Effector memory CD8-positive, alpha-beta T cell (primary cell): ENCODE results near the gene TMEM154.
A peak's percentile ranks its signal among the peaks of the same experiment; 100 is the strongest.

Source experiments
- ATAC-seq: fragments of 150-1000 bp; cut with Tn5 transposase; replicated peaks from 2 replicates; pipeline ENCODE4 v1.10.0; 2021; ENCODE audit warnings: mild to moderate bottlenecking, moderate library complexity
- DNase-seq, 3 experiments: peaks; one replicate each; pipeline ENCODE4 v3.0.0; 2021
- H3K27ac Mint-ChIP-seq, 2 donors: one replicate each; pipeline ENCODE4 v1.8.0; 2022; ENCODE audit warnings: mild to moderate bottlenecking in 2 of 2, mixed read lengths in 2 of 2, moderate library complexity in 2 of 2
- H3K27me3 Mint-ChIP-seq, 2 donors: one replicate each; pipeline ENCODE4 v1.8.0; 2022; ENCODE audit warnings: mixed read lengths in 2 of 2
- H3K36me3 Mint-ChIP-seq: one replicate; pipeline ENCODE4 v1.8.0; 2022; ENCODE audit warnings: mild to moderate bottlenecking, moderate library complexity, mixed read lengths; ENCODE audit not compliant: insufficient read depth
- H3K4me1 Mint-ChIP-seq, 2 donors: one replicate each; pipeline ENCODE4 v1.8.0; 2022; ENCODE audit warnings: low read depth in 2 of 2, mixed read lengths in 2 of 2
- H3K4me3 Mint-ChIP-seq, 2 donors: one replicate each; pipeline ENCODE4 v1.8.0; 2022; ENCODE audit warnings: mild to moderate bottlenecking in 2 of 2, mixed read lengths in 2 of 2, moderate library complexity in 2 of 2
- H3K9me3 Mint-ChIP-seq, 2 donors: one replicate each; pipeline ENCODE4 v1.8.0; 2022; ENCODE audit warnings: mixed read lengths in 2 of 2

TMEM154 gene

GRCh38 chr4:152599636-152600035, 80.2 kb downstream of the TMEM154 start:
- no peak overlapping the region for H3K27ac Mint-ChIP-seq
- no peaks in the 10 kb centered on the region for H3K36me3 Mint-ChIP-seq
- no peak for ATAC-seq
- no peaks in the 10 kb centered on the region for H3K4me1 Mint-ChIP-seq
- DNase-seq, result no peak
- no peaks in the 10 kb centered on the region for H3K27me3 Mint-ChIP-seq
- no peaks in the 10 kb centered on the region for H3K9me3 Mint-ChIP-seq
- H3K4me3 Mint-ChIP-seq, result no peak overlapping the region

GRCh38 chr4:152599095-152599494, 80.7 kb downstream of the TMEM154 start:
- H3K4me3 Mint-ChIP-seq, result no peak overlapping the region
- ATAC-seq, result no peak
- DNase-seq, result no peak
- H3K4me1 Mint-ChIP-seq, result no peaks in the 10 kb centered on the region
- no peaks in the 10 kb centered on the region for H3K9me3 Mint-ChIP-seq
- H3K36me3 Mint-ChIP-seq, result no peaks in the 10 kb centered on the region
- no peaks in the 10 kb centered on the region for H3K27me3 Mint-ChIP-seq
- no peak overlapping the region for H3K27ac Mint-ChIP-seq

DNA sequence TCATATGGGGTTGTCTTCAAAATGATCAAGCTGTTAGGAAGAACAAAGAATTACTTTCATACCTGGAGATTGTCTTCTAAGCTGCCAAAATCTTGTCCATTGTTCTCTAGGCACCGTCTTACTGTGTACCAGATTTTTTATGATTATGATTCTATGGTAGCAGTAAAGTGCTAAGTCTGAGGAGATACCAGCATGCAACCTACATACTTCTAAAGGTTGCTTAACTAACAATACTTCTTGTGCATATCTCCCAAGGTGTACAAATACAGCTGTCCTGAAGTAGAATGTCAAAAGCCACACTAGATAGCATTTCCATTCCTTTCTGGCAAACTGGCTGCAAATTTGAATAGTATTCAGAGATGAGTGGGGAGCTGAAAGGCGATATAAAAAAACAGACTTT, 81.3 kb downstream of the TMEM154 start:
- Mint-ChIP-seq H3K4me3 (no peak overlapping the region), H3K36me3 (no peaks in the 10 kb centered on the region), H3K9me3 (no peaks in the 10 kb centered on the region), H3K27ac (no peak overlapping the region), H3K27me3 (peaks cover 0 to 5% of the 10 kb centered on the region in 2 donors), H3K4me1 (no peaks in the 10 kb centered on the region)
- DNase-seq (no peak), ATAC-seq (no peak)

DNA sequence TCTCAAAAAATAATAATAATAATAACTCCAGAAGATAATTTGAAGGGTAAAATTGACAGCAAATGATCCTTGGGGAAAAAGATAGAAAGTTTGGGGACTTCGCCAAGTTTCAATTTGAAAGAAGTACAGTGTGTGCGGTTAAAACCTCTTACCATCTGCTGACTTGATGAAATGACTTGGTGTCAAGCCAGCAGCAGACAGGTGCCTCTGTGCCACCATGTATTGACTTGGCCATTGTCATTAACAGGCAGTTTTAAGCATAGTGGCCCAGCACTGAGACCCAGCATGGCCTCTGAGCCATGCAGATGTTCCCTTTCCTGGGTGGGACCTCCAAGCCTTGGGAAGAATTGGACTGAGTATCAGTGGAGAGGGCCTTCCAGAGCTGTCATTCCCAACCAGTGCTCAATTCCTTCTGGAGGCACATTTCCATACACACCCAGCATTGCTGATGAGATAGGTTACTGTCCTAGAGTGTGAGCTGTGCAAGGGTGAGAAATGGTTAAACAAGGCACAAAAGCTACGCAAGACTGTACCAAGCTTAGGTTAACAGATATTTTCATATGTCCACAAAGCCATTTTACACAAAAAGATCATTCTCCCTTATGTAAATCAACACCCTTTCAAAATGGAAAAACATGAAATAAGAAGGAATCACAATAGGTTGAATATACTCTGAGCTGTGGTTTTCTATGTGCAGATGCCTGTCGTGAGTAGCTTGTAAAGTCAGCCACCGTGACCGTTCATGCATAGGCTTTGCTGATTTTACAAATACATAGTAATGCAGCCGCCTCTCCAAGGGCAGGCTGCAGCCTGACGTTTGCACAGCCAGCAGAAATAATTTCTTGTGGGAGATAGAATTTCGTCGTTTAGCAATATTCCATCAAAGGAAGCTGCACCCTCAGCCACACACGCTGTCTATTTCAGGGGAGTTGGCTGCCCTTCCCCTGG, 84.5 kb downstream of the TMEM154 start:
- Mint-ChIP-seq H3K9me3 (no peaks in the 10 kb centered on the region), H3K36me3 (no peaks in the 10 kb centered on the region), H3K4me3 (no peak overlapping the region), H3K27ac (no peak overlapping the region), H3K27me3 (peaks cover 14 to 16% of the 10 kb centered on the region in 2 donors), H3K4me1 (peaks cover 3 to 10% of the 10 kb centered on the region in 2 donors)
- ATAC-seq (no peak), DNase-seq (no peak)

GRCh38 chr4:152594057-152594456, 85.7 kb downstream of the TMEM154 start:
- H3K27me3 Mint-ChIP-seq, result peaks cover 14 to 21% of the 10 kb centered on the region in 2 donors
- H3K4me1 Mint-ChIP-seq, result peaks cover 3 to 10% of the 10 kb centered on the region in 2 donors
- no peaks in the 10 kb centered on the region for H3K36me3 Mint-ChIP-seq
- H3K27ac Mint-ChIP-seq, result no peak overlapping the region
- H3K4me3 Mint-ChIP-seq, result no peak overlapping the region
- ATAC-seq (no peak), DNase-seq (no peak)
- no peaks in the 10 kb centered on the region for H3K9me3 Mint-ChIP-seq

GRCh38 chr4:152591876-152592275, 87.9 kb downstream of the TMEM154 start:
- Mint-ChIP-seq H3K4me3 (no peak overlapping the region), H3K9me3 (no peaks in the 10 kb centered on the region)

DNA sequence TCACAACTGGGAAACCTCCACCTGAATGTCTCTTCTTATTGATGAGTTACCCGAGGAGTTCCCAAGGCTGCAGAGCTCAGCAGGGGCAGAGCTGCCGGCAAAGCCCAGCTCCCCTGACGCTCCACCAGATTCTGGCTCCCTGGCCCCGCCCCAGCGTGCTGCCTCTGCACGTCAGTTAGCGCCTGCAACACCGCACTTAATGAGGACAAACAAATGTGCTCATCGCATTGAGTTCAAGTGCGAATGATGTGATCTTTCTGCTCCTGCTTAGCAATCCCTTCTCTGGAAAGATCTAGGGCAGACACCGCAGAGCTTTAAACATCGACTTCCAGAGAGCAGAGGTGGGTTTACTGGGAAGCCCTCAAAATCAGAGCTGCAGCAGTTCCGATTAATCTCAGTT, 88.4 kb downstream of the TMEM154 start:
- Mint-ChIP-seq H3K27me3 (peaks cover 14 to 21% of the 10 kb centered on the region in 2 donors), H3K36me3 (no peaks in the 10 kb centered on the region), H3K9me3 (no peaks in the 10 kb centered on the region), H3K4me1 (peaks cover 3 to 10% of the 10 kb centered on the region in 2 donors), H3K4me3 (peak overlapping the region in 1 of 2 donors; percentile 27), H3K27ac (peak overlapping the region; percentile 19 to 61)
- DNase-seq (peak in 2 of 3 experiments; percentile 0 to 7), ATAC-seq (peak; percentile 40)

More at GRCh38 chr4:152591876-152592275, 87.9 kb downstream of the TMEM154 start:
- DNase-seq, result no peak
- ATAC-seq, result no peak
- peaks cover 14 to 21% of the 10 kb centered on the region in 2 donors for H3K27me3 Mint-ChIP-seq
- H3K27ac Mint-ChIP-seq, result no peak overlapping the region
- H3K4me1 Mint-ChIP-seq, result peaks cover 3 to 10% of the 10 kb centered on the region in 2 donors
- no peaks in the 10 kb centered on the region for H3K36me3 Mint-ChIP-seq

DNA sequence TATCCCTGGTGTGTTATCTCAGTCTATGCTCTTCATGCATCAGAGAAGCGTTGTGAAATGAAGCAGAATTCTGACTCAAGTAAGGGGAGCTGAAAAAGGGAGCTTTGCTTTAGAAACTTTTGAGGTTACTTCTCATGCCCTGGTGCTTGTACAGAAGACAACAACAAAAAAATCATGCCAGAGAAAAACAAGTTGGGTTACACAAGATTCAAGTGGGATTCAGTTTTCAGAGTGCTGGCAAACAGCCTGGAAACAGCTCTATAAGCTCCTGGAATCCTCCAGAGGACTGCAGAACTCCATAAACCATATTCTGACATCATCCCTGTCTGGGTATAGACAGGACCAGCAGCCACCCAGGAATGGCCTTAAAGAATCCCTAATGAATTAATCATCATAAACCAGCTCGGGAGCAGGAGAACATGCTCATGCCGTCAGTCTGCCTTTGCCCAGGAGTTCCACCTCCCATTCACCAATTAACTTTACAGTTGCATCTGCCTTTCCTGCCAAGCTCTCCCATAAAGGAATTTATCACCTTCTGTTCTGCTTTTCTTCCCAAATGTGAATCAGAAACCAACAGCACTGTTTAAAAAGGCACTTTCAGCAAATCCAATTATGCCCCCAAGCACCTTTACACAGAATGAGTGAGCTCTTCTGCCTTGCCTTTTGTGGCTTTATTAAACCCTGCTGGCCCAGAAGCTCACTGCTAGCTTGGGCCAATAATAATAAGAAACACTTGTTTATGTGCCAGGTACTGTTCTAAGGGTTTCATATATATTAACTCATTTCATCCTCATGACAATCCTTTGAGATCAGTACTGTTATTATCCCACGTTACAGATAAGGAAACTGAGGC, 89.4 kb downstream of the TMEM154 start:
- DNase-seq, result no peak
- peaks cover 14 to 21% of the 10 kb centered on the region in 2 donors for H3K27me3 Mint-ChIP-seq
- no peak for ATAC-seq
- H3K4me3 Mint-ChIP-seq, result no peak overlapping the region
- H3K9me3 Mint-ChIP-seq, result no peaks in the 10 kb centered on the region
- peak overlapping the region in 1 of 2 donors; percentile 61 for H3K27ac Mint-ChIP-seq
- H3K36me3 Mint-ChIP-seq, result no peaks in the 10 kb centered on the region
- H3K4me1 Mint-ChIP-seq, result peaks cover 7 to 13% of the 10 kb centered on the region in 2 donors

- Mint-ChIP-seq H3K4me3 (no peak overlapping the region), H3K4me1 (peaks cover 12 to 16% of the 10 kb centered on the region in 2 donors), H3K27me3 (peaks cover 14 to 20% of the 10 kb centered on the region in 2 donors), H3K36me3 (no peaks in the 10 kb centered on the region), H3K9me3 (no peaks in the 10 kb centered on the region), H3K27ac (no peak overlapping the region)
- no peak for ATAC-seq
- DNase-seq, result no peak
These were observed 90.9 kb downstream of the TMEM154 start for GRCh38 chr4:152588869-152589268.

DNA sequence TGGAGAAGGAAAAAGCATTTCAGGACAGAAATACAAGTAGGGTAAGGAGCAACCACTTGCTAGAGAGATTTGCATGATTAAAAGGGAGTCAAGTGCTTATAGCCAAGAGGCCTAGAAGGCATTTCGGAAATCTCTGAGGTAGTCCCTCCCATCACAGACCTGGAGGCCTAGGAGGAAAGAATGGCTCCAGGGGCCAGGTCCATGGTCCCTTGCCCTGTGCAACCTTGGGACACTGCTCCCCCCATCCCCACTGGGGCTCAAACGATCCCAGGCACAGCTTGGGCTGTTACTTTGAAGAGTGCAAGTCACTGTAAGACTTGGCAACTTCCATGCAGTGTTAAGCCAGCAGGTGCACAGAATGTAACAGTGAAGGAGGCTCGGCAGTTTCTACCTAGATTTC, 92.7 kb downstream of the TMEM154 start:
- no peak overlapping the region for H3K27ac Mint-ChIP-seq
- peaks cover 12 to 16% of the 10 kb centered on the region in 2 donors for H3K4me1 Mint-ChIP-seq
- peaks cover 16 to 24% of the 10 kb centered on the region in 2 donors for H3K27me3 Mint-ChIP-seq
- H3K9me3 Mint-ChIP-seq, result no peaks in the 10 kb centered on the region
- H3K36me3 Mint-ChIP-seq, result no peaks in the 10 kb centered on the region
- H3K4me3 Mint-ChIP-seq, result no peak overlapping the region
- no peak for DNase-seq
- no peak for ATAC-seq

- H3K4me3 Mint-ChIP-seq, result no peak overlapping the region
- H3K27ac Mint-ChIP-seq, result no peak overlapping the region
- no peaks in the 10 kb centered on the region for H3K36me3 Mint-ChIP-seq
- DNase-seq (no peak), ATAC-seq (no peak)
- no peaks in the 10 kb centered on the region for H3K9me3 Mint-ChIP-seq
- H3K27me3 Mint-ChIP-seq, result peaks cover 16 to 22% of the 10 kb centered on the region in 2 donors
- peaks cover 12 to 16% of the 10 kb centered on the region in 2 donors for H3K4me1 Mint-ChIP-seq
These were observed 93.1 kb downstream of the TMEM154 start for GRCh38 chr4:152586668-152587067.

DNA sequence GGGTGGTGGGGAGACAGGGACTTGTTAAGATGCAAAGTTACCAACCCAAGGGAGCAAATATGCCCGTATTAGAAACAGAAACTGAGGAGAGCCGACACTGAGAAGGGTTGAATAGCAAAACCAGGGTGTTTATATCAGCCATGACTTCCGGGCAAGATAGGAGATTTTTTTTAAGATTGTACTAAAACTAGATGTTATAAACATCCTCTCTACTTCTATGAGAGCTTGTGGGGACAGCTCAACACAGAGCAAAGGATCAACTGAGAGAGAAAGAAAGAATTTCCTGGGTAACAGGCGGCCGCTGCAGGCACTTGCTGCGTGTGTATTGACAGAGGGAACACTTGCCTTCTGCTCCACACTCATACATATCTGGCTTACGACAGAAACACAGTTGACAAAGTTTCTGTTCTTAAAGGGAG, 94.8 kb downstream of the TMEM154 start:
- peak overlapping the region; percentile 79 to 91 for H3K27ac Mint-ChIP-seq
- peak overlapping the region; percentile 40 to 73 for H3K4me3 Mint-ChIP-seq
- peaks cover 6 to 9% of the 10 kb centered on the region in 2 donors for H3K4me1 Mint-ChIP-seq
- H3K27me3 Mint-ChIP-seq, result peaks cover 2 to 9% of the 10 kb centered on the region in 2 donors
- ATAC-seq, result peak; percentile 56
- no peak for DNase-seq
- no peaks in the 10 kb centered on the region for H3K36me3 Mint-ChIP-seq
- H3K9me3 Mint-ChIP-seq, result no peaks in the 10 kb centered on the region

DNA sequence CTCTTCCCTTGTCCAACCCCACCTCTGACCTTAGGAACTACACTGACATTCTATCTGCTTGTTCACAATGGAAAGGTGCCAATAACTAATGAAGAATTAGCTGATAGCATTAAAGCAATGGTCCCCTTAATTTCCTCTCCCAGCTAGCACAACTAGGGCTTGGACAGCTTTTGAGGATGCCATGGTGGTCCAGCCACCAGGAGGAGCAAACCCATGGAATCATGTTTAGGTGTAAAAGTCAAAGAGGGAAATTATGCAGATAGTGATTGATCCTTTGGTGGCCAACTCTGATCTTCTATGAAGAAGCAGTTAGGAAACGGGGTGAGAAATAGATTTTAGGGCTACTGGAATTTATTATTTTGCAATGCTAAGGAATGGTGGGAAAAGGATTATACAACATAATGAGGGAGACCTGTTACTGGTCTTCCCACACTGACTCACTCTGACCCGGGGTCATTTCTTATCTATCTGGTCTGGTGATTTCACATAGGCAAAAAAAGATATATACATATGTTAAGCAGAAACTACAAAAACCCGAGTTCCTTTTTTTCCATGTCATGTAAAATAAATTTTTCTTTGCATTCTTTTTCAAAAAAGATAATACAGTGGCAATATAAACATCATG, 98.1 kb downstream of the TMEM154 start:
- no peak for ATAC-seq
- Mint-ChIP-seq H3K36me3 (no peaks in the 10 kb centered on the region), H3K27me3 (peaks cover 0 to 9% of the 10 kb centered on the region in 2 donors), H3K4me1 (peaks cover 6 to 9% of the 10 kb centered on the region in 2 donors), H3K4me3 (no peak overlapping the region), H3K27ac (no peak overlapping the region), H3K9me3 (no peaks in the 10 kb centered on the region)
- no peak for DNase-seq
